GM23248 (cell line): Measurements from ENCODE around the gene SH2D1B. TPM values are rescaled to one million over a fixed set of nuclear protein-coding genes. Genes with fewer than 3 reads are reported as not detected.

Experiments used
- DNase-seq: peaks from one replicate; pipeline ENCODE4 v3.0.0-alpha.2; 2015
- H2AFZ ChIP-seq: fragments of 200-600 bp; sonication (generic); 2 replicates; pipeline ENCODE4 v1.6.1; 2016; ENCODE audit warnings: antibody characterized with exemption
- H3F3A ChIP-seq: fragments of 200-600 bp; sonication (generic); 2 replicates; pipeline ENCODE4 v1.6.1; 2016; ENCODE audit warnings: mild to moderate bottlenecking, antibody characterized with exemption, mixed run types; ENCODE audit not compliant: insufficient read depth
- H3K27ac ChIP-seq: fragments of 200-600 bp; sonication (generic); 2 replicates; pipeline ENCODE4 v1.5.1; 2016; ENCODE audit warnings: mild to moderate bottlenecking
- H3K27me3 ChIP-seq: fragments of 200-600 bp; sonication (generic); replicated peaks from 2 replicates; pipeline ENCODE4 v1.6.1; 2016; ENCODE audit warnings: mild to moderate bottlenecking; ENCODE audit not compliant: insufficient read depth
- H3K36me3 ChIP-seq: fragments of 200-600 bp; sonication (generic); 2 replicates; pipeline ENCODE4 v1.6.1; 2016; ENCODE audit warnings: low read depth, mild to moderate bottlenecking
- H3K4me1 ChIP-seq: fragments of 200-600 bp; sonication (generic); 2 replicates; pipeline ENCODE4 v1.6.1; 2016; ENCODE audit warnings: mild to moderate bottlenecking; ENCODE audit not compliant: insufficient read depth
- H3K4me2 ChIP-seq: fragments of 200-600 bp; sonication (generic); one replicate; pipeline ENCODE4 v1.6.1; 2016; ENCODE audit warnings: mild to moderate bottlenecking; ENCODE audit not compliant: unreplicated experiment
- H3K4me3 ChIP-seq: fragments of 200-600 bp; sonication (generic); 2 replicates; pipeline ENCODE4 v1.5.1; 2016; ENCODE audit warnings: mild to moderate bottlenecking
- H3K79me2 ChIP-seq: fragments of 200-600 bp; sonication (generic); 2 replicates; pipeline ENCODE4 v1.6.1; 2016; ENCODE audit warnings: mild to moderate bottlenecking; ENCODE audit not compliant: insufficient read depth
- H3K9ac ChIP-seq: fragments of 200-600 bp; sonication (generic); 2 replicates; pipeline ENCODE4 v1.6.1; 2016; ENCODE audit warnings: mild to moderate bottlenecking
- H3K9me2 ChIP-seq: fragments of 200-600 bp; sonication (generic); 2 replicates; pipeline ENCODE4 v1.6.1; 2016; ENCODE audit warnings: mixed run types, mild to moderate bottlenecking, moderate library complexity; ENCODE audit not compliant: insufficient read depth
- H3K9me3 ChIP-seq: fragments of 200-600 bp; sonication (generic); one replicate; pipeline ENCODE4 v1.6.1; 2017; ENCODE audit warnings: low read depth
- H4K20me1 ChIP-seq: fragments of 200-600 bp; sonication (generic); 2 replicates; pipeline ENCODE4 v1.6.0; 2016; ENCODE audit not compliant: insufficient read depth
- EZH2 ChIP-seq: fragments of 200-600 bp; sonication (generic); IDR thresholded peaks from 2 replicates; pipeline ENCODE4 v1.6.1; 2018; ENCODE audit warnings: antibody characterized with exemption, mild to moderate bottlenecking; ENCODE audit not compliant: insufficient read depth, poor library complexity, severe bottlenecking
- EZH2phosphoT487 ChIP-seq: fragments of 200-600 bp; sonication (generic); IDR thresholded peaks from 2 replicates; pipeline ENCODE4 v1.6.1; 2018; ENCODE audit warnings: antibody characterized with exemption, moderate library complexity, mild to moderate bottlenecking, low read depth; ENCODE audit not compliant: insufficient read depth
- WGBS, 2 experiments: methylation state at CpG; one replicate each; pipeline ENCODE4 v1.1.6; 2015 to 2017; ENCODE audit warnings: low lambda C conversion rate in 2 of 2, low coverage in 1 of 2; ENCODE audit errors: missing lambda C conversion rate in 2 of 2; 5-methylcytosine and 5-hydroxymethylcytosine counted together
- in situ Hi-C: fragments of 300-500 bp; cut with MboI; formaldehyde crosslinking; loops from 2 replicates; pipeline ENCODE4 v1.15.0; 2020
- polyA plus RNA-seq: library from polyadenylated mRNA; unstranded; fragments of >200 nt; fragmentation: Nextera tagmentation; extraction: Ambion mirVana; gene quantifications from 2 replicates; pipeline ENCODE4 v1.2.1, GENCODE V29; 2016
- total RNA-seq: library from RNA; depleted of rRNA; stranded (reverse); fragments of >200 nt; shearing (Covaris generic); gene quantifications from 2 replicates; pipeline ENCODE4 v1.2.3, GENCODE V29; 2014

Gene SH2D1B
- total and polyA plus RNA-seq, 2 experiments from 2014 or later, result not detected

GRCh38 chr1:162372159-162373071, 39.5 kb downstream of the SH2D1B start:
- Histone ChIP-seq H3K4me3 (no peak overlapping the region), H3K9me3 (no peaks in the 10 kb centered on the region), H3K9me2 (no peaks in the 10 kb centered on the region), H3K27me3 (no peaks in the 10 kb centered on the region), H3K36me3 (no peaks in the 10 kb centered on the region), H3K9ac (no peak overlapping the region), H3K4me2 (no peak overlapping the region), H4K20me1 (no peaks in the 10 kb centered on the region), H2AFZ (no peak overlapping the region), H3K4me1 (no peaks in the 10 kb centered on the region), H3F3A (no peaks in the 10 kb centered on the region), H3K79me2 (no peaks in the 10 kb centered on the region), H3K27ac (no peak overlapping the region)
- no peak for DNase-seq
- TF ChIP-seq EZH2phosphoT487, result no peak
- TF ChIP-seq EZH2, result no peak
- WGBS, 2 experiments, result 72 to 76% methylated on average over 13 of the region's 13 CpGs
- in situ Hi-C loops, result loop anchor here (25.0 kb wide), 1 partner anchor 440 kb away; no protein-coding TSS in a partner anchor

- Histone ChIP-seq H3K79me2 (no peaks in the 10 kb centered on the region), H3K36me3 (no peaks in the 10 kb centered on the region), H3K27ac (no peak overlapping the region), H2AFZ (no peak overlapping the region), H3K9ac (no peak overlapping the region), H3K27me3 (no peaks in the 10 kb centered on the region), H3K4me2 (no peak overlapping the region), H3F3A (no peaks in the 10 kb centered on the region), H4K20me1 (no peaks in the 10 kb centered on the region), H3K4me3 (no peak overlapping the region), H3K4me1 (no peaks in the 10 kb centered on the region), H3K9me3 (no peaks in the 10 kb centered on the region), H3K9me2 (no peaks in the 10 kb centered on the region)
- WGBS, 2 experiments, result 86 to 91% methylated on average over 6 of the region's 6 CpGs
- TF ChIP-seq EZH2phosphoT487 (no peak), EZH2 (no peak)
- in situ Hi-C loops, result loop anchor here (25.0 kb wide), 1 partner anchor 441 kb away; no protein-coding TSS in a partner anchor
- DNase-seq, result peak; percentile 33
Observed at GRCh38 chr1:162371611-162372010, 40.3 kb downstream of the SH2D1B start.

- no peaks in the 10 kb centered on the region for H3K9me2 ChIP-seq
- WGBS, 2 experiments, result 79 to 81% methylated on average over 3 of the region's 3 CpGs
- in situ Hi-C loops, result loop anchor here (25.0 kb wide), 1 partner anchor 442 kb away; no protein-coding TSS in a partner anchor
Observed at GRCh38 chr1:162370721-162371120, 41.2 kb downstream of the SH2D1B start.

GRCh38 chr1:162370161-162370560, 41.8 kb downstream of the SH2D1B start:
- no peak overlapping the region for H3K9ac ChIP-seq
- WGBS, 2 experiments, result 41 to 50% methylated on average over 1 of the region's 1 CpG
- H3K27ac ChIP-seq, result no peak overlapping the region
- H3F3A ChIP-seq, result no peaks in the 10 kb centered on the region
- TF ChIP-seq EZH2 (no peak), EZH2phosphoT487 (no peak)
- no peaks in the 10 kb centered on the region for H3K9me2 ChIP-seq
- in situ Hi-C loops, result loop anchor here (25.0 kb wide), 1 partner anchor 442 kb away; no protein-coding TSS in a partner anchor
- no peak for DNase-seq
- no peak overlapping the region for H3K4me2 ChIP-seq
- H4K20me1 ChIP-seq, result no peaks in the 10 kb centered on the region
- no peak overlapping the region for H3K4me3 ChIP-seq
- H3K4me1 ChIP-seq, result no peaks in the 10 kb centered on the region
- no peaks in the 10 kb centered on the region for H3K9me3 ChIP-seq
- H3K79me2 ChIP-seq, result no peaks in the 10 kb centered on the region
- H2AFZ ChIP-seq, result no peak overlapping the region
- no peaks in the 10 kb centered on the region for H3K36me3 ChIP-seq
- H3K27me3 ChIP-seq, result no peaks in the 10 kb centered on the region

More at GRCh38 chr1:162370721-162371120, 41.2 kb downstream of the SH2D1B start:
- no peak for DNase-seq
- no peaks in the 10 kb centered on the region for H3K79me2 ChIP-seq
- H3K36me3 ChIP-seq, result no peaks in the 10 kb centered on the region
- no peak overlapping the region for H3K4me3 ChIP-seq
- no peaks in the 10 kb centered on the region for H3K9me3 ChIP-seq
- H3K27me3 ChIP-seq, result no peaks in the 10 kb centered on the region
- H2AFZ ChIP-seq, result no peak overlapping the region
- no peaks in the 10 kb centered on the region for H3F3A ChIP-seq
- H3K4me2 ChIP-seq, result no peak overlapping the region
- H3K9ac ChIP-seq, result no peak overlapping the region
- no peaks in the 10 kb centered on the region for H3K4me1 ChIP-seq
- H4K20me1 ChIP-seq, result no peaks in the 10 kb centered on the region
- H3K27ac ChIP-seq, result no peak overlapping the region
- TF ChIP-seq EZH2phosphoT487 (no peak), EZH2 (no peak)
